ENCODE measurements around the gene SOX2. TPM values are rescaled to one million over a fixed set of nuclear protein-coding genes. Genes with fewer than 3 reads are reported as not detected.

The SOX2 gene
- total RNA-seq, 1 experiment from 2014 or later, result 0.39 TPM

GRCh38 chr3:181709537-181710279 lies 2.0 kb upstream of the SOX2 start:
- no peak overlapping the region for H3K27ac ChIP-seq (ENCODE audit: low read length)
- peaks cover 40% of the 10 kb centered on the region for H3K27me3 ChIP-seq (ENCODE audit: control insufficient read depth, insufficient read depth, low read length)
- no TSS peak for BruUV-seq (replicated peaks)
- TF ChIP-seq REST (IDR thresholded peaks at IDR 0.05; ENCODE audit: insufficient read depth in 1 of 2, low read depth in 2 of 2, low read length in 1 of 2), result no peak
- TF ChIP-seq CTCF (IDR thresholded peaks at IDR 0.05), result peak; percentile 95
- no peaks in the 10 kb centered on the region for H3K9me3 ChIP-seq (ENCODE audit: control insufficient read depth, insufficient read depth, low read depth, low read length)
- DNase-seq (ENCODE audit: low read depth, low spot score) (no peak), ATAC-seq (no peak)
- in situ Hi-C loops (cut with HindIII; ENCODE audit: low pct_unique_long_range_greater_than_20kb, low sequenced_read_pairs) (no loop called here), intact Hi-C loops (cut with micrococcal nuclease; ENCODE audit: unreplicated experiment) (loop anchor here (1.0 to 10.0 kb wide), 5 partner anchors 185 to 974 kb away; no protein-coding TSS in a partner anchor)
- H3K36me3 ChIP-seq (ENCODE audit: control insufficient read depth, insufficient read depth, low read length), result no peaks in the 10 kb centered on the region
- peaks cover 4% of the 10 kb centered on the region; the same call in 1 of the 2 replicates for H3K4me1 ChIP-seq (ENCODE audit: control insufficient read depth, insufficient read depth, low read length)
- ChIA-PET POLR2A (no interaction called here), CTCF (interaction anchor here (0.7 kb wide), 1 partner anchor 9 kb away, joined by 3 read pairs; no protein-coding TSS in a partner anchor)
- H3K4me3 ChIP-seq (ENCODE audit: low read depth in 2 of 2, low read length in 2 of 2), result peak overlapping the region in 1 of 2 experiments; percentile 34; a peak in 2 of 4 replicates

- H3K4me3 ChIP-seq (ENCODE audit: low read depth in 2 of 2, low read length in 2 of 2), result peak overlapping the region; percentile 41 to 67; a peak in 3 of 4 replicates
- DNase-seq (ENCODE audit: low read depth, low spot score) (no peak), ATAC-seq (peak; percentile 50)
- H3K9me3 ChIP-seq (ENCODE audit: control insufficient read depth, insufficient read depth, low read depth, low read length), result no peaks in the 10 kb centered on the region
- H3K27me3 ChIP-seq (ENCODE audit: control insufficient read depth, insufficient read depth, low read length), result peaks cover 39% of the 10 kb centered on the region
- ChIA-PET CTCF (no interaction called here), POLR2A (no interaction called here)
- intact Hi-C loops (cut with micrococcal nuclease; ENCODE audit: unreplicated experiment), result no loop called here
- H3K4me1 ChIP-seq (ENCODE audit: control insufficient read depth, insufficient read depth, low read length), result peaks cover 4% of the 10 kb centered on the region; the same call in 1 of the 2 replicates
- no peaks in the 10 kb centered on the region for H3K36me3 ChIP-seq (ENCODE audit: control insufficient read depth, insufficient read depth, low read length)
- TF ChIP-seq CTCF (IDR thresholded peaks at IDR 0.05), result no peak
- no peak for TF ChIP-seq POLR2AphosphoS5 (IDR thresholded peaks at IDR 0.05; ENCODE audit: low read depth, low read length)
- TF ChIP-seq REST (IDR thresholded peaks at IDR 0.05; ENCODE audit: insufficient read depth in 1 of 2, low read depth in 2 of 2, low read length in 1 of 2), result no peak
- TF ChIP-seq TCF7L2 (IDR thresholded peaks at IDR 0.05; ENCODE audit: low read depth, low read length), result no peak
- TF ChIP-seq SIN3A (IDR thresholded peaks at IDR 0.05; ENCODE audit: borderline replicate concordance, insufficient read depth, low read depth, low read length), result no peak
- BruUV-seq (replicated peaks), result no TSS peak
- in situ Hi-C loops (cut with HindIII; ENCODE audit: low pct_unique_long_range_greater_than_20kb, low sequenced_read_pairs), result no loop called here
- H3K27ac ChIP-seq (ENCODE audit: low read length), result no peak overlapping the region
Measured at GRCh38 chr3:181710345-181711291, 1.1 kb upstream of the SOX2 start.
